HepG2 (cell line): Measurements from ENCODE around the gene S100G. TPM values are rescaled to one million over a fixed set of nuclear protein-coding genes. Genes with fewer than 3 reads are reported as not detected.
A peak's percentile ranks its signal among the peaks of the same experiment; 100 is the strongest.

Source experiments
- AHDC1 ChIP-seq: sonication (generic); formaldehyde crosslinking; IDR thresholded peaks from 2 replicates; pipeline ENCODE4 v1.5.1; 2020; ENCODE audit warnings: mild to moderate bottlenecking, missing genetic modification reagents, borderline replicate concordance
- ETV5 ChIP-seq: IDR thresholded peaks from 2 replicates; pipeline ENCODE4 v1.6.1; 2018; ENCODE audit warnings: missing biosample characterization, missing genetic modification reagents, inconsistent platforms, borderline replicate concordance
- FOXJ3 ChIP-seq: sonication (generic); formaldehyde crosslinking; IDR thresholded peaks from 2 replicates; pipeline ENCODE4 v1.4.0; 2020; ENCODE audit warnings: missing genetic modification reagents, mild to moderate bottlenecking, borderline replicate concordance
- GABPA ChIP-seq, 2 experiments: IDR thresholded peaks; 2 replicates each; pipeline ENCODE4 v1.6.1; 2011 to 2016; ENCODE audit warnings: low read depth in 2 of 2, low read length in 1 of 2, missing biosample characterization in 1 of 2, missing genetic modification characterization in 1 of 2
- HOMEZ ChIP-seq: IDR thresholded peaks from 2 replicates; pipeline ENCODE4 v1.6.1; 2016; ENCODE audit warnings: low read depth
- MYC ChIP-seq: sonication (generic); formaldehyde crosslinking; IDR thresholded peaks from 2 replicates; pipeline ENCODE4 v1.9.0; 2021; ENCODE audit warnings: missing genetic modification reagents, borderline replicate concordance
- PRDM10 ChIP-seq: sonication (generic); formaldehyde crosslinking; IDR thresholded peaks from 2 replicates; pipeline ENCODE4 v1.4.0; 2020; ENCODE audit warnings: low read depth, missing genetic modification reagents
- RNF219 ChIP-seq: sonication (generic); formaldehyde crosslinking; IDR thresholded peaks from 2 replicates; pipeline ENCODE4 v1.5.0; 2020; ENCODE audit warnings: mild to moderate bottlenecking, missing genetic modification reagents
- SALL1 ChIP-seq: sonication (generic); formaldehyde crosslinking; IDR thresholded peaks from 2 replicates; pipeline ENCODE4 v1.8.0; 2022; ENCODE audit warnings: mild to moderate bottlenecking, missing genetic modification reagents
- SMARCC2 ChIP-seq: fragments of 450-650 bp; IDR thresholded peaks from 2 replicates; pipeline ENCODE4 v1.6.1; 2017; ENCODE audit warnings: antibody characterized with exemption, mild to moderate bottlenecking
- SOX5 ChIP-seq: IDR thresholded peaks from 2 replicates; pipeline ENCODE4 v1.6.1; 2016; ENCODE audit warnings: borderline replicate concordance
- TBX3 ChIP-seq: fragments of 450-650 bp; IDR thresholded peaks from 2 replicates; pipeline ENCODE4 v1.6.1; 2017; ENCODE audit warnings: antibody characterized with exemption, mild to moderate bottlenecking, inconsistent platforms, borderline replicate concordance
- TCF7 ChIP-seq: sonication (generic); IDR thresholded peaks from 2 replicates; pipeline ENCODE4 v1.6.1; 2016; ENCODE audit warnings: antibody characterized with exemption, low read depth
- TIGD3 ChIP-seq: sonication (generic); formaldehyde crosslinking; IDR thresholded peaks from 2 replicates; pipeline ENCODE4 v1.5.1; 2020; ENCODE audit warnings: mild to moderate bottlenecking, missing genetic modification reagents, borderline replicate concordance
- ZNF207 ChIP-seq: fragments of 450-650 bp; IDR thresholded peaks from 2 replicates; pipeline ENCODE4 v1.6.1; 2016; ENCODE audit warnings: antibody characterized with exemption, borderline replicate concordance
- polyA plus RNA-seq, 8 experiments: library from polyadenylated mRNA; depleted of rRNA in 3 of 8; stranded (reverse) in 7 of 8; unstranded in 1 of 8; fragments of >200 nt; fragmentation: Illumina TruSeq in 4 of 8; extraction: Trizol in 4 of 8; gene quantifications; 2 replicates each; pipeline versions ENCODE4 v1.2.1 to v1.2.3, GENCODE V29; 2011 to 2016; ENCODE audit warnings: low read depth in 4 of 8, missing spikeins in 1 of 8, mixed read lengths in 1 of 8; ENCODE audit not compliant: insufficient read depth in 1 of 8
- total RNA-seq, 5 experiments: library from RNA; depleted of rRNA; stranded (reverse); fragments of >200 nt; fragmentation: Illumina TruSeq; extraction: Trizol; gene quantifications; 2 replicates each; pipeline ENCODE4 v1.2.3, GENCODE V29; 2016; ENCODE audit warnings: low read depth in 1 of 5

S100G gene
- total and polyA plus RNA-seq, 2 of the 13 experiments (the other 11 are each of a cell fraction or from before 2014, with no cell fraction given): not detected

- TF ChIP-seq ETV5 (CRISPR knock-in tag): peak; percentile 78; the same call in 1 of the 2 replicates
- TF ChIP-seq SOX5: 0 out of 2 replicates have a peak, but pooled peaks have one; percentile 25
- no peak for TF ChIP-seq FOXJ3 (CRISPR knock-in tag)
- no peak for TF ChIP-seq RNF219 (CRISPR knock-in tag)
- TF ChIP-seq AHDC1: no peak
- no peak for TF ChIP-seq ZNF207
- TF ChIP-seq SALL1: no peak
- TF ChIP-seq HOMEZ (CRISPR knock-in tag): peak; percentile 10; the same call in 1 of the 2 replicates
- TF ChIP-seq PRDM10 (CRISPR knock-in tag): no peak
- TF ChIP-seq TIGD3 (CRISPR knock-in tag): no peak
- no peak for TF ChIP-seq MYC (CRISPR knock-in tag)
- TF ChIP-seq TBX3: no peak
- no peak for TF ChIP-seq SMARCC2
- TF ChIP-seq TCF7: peak; percentile 53
- TF ChIP-seq GABPA (IDR thresholded peaks at IDR 0.05; ENCODE audit: low read depth, low read length): no peak; the same call in 1 of the 2 replicates
- peak; percentile 78 for TF ChIP-seq GABPA (CRISPR knock-in tag; IDR thresholded peaks at IDR 0.05; ENCODE audit: low read depth)
Measured at GRCh38 chrX:16603822-16604221, 46.1 kb upstream of the S100G start (continued).
